Upper lobe of left lung (tissue), 4 donors: ENCODE results near the gene MED19.

Experiments
- POLR2A ChIP-seq, 4 donors: fragments of 450-650 bp; IDR thresholded peaks; one replicate each; pipeline ENCODE4 v1.5.1; 2016 to 2017; ENCODE audit warnings: antibody characterized with exemption in 4 of 4, mild to moderate bottlenecking in 2 of 4
- TF ChIP-seq, protein P1 (sequence below), 6 experiments: fragments of 450-650 bp in 4 of 6; fragments of 200-600 bp in 2 of 6; sonication (generic) in 2 of 6; IDR thresholded peaks; one replicate each; pipeline ENCODE4 v1.5.1; 2016 to 2019; ENCODE audit warnings: antibody characterized with exemption in 6 of 6

DNA sequence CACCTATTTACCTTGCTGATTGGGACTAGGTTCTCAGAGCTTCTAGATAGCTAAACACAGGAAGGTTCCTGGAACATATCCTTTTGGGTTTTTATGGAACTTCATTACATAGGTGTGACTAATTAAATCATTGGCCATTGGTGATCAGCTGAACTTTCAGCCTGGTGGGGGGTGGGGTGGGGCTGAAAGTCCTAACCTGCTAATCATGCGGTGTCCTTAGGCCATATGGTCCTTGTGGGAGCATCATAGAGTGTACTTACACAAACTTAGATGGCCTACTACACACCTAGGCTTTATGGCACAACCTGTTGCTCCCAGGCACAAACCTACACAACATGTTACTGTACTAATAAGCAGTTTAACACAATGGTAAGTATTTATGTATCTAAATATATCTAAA is 20.6 kb upstream of the MED19 start:
- no peak for TF ChIP-seq POLR2A (IDR thresholded peaks at IDR 0.05)
- TF ChIP-seq, protein P1, sequence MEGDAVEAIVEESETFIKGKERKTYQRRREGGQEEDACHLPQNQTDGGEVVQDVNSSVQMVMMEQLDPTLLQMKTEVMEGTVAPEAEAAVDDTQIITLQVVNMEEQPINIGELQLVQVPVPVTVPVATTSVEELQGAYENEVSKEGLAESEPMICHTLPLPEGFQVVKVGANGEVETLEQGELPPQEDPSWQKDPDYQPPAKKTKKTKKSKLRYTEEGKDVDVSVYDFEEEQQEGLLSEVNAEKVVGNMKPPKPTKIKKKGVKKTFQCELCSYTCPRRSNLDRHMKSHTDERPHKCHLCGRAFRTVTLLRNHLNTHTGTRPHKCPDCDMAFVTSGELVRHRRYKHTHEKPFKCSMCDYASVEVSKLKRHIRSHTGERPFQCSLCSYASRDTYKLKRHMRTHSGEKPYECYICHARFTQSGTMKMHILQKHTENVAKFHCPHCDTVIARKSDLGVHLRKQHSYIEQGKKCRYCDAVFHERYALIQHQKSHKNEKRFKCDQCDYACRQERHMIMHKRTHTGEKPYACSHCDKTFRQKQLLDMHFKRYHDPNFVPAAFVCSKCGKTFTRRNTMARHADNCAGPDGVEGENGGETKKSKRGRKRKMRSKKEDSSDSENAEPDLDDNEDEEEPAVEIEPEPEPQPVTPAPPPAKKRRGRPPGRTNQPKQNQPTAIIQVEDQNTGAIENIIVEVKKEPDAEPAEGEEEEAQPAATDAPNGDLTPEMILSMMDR (IDR thresholded peaks at IDR 0.05), result no peak
